GM18502 (cell line): ENCODE measurements around the gene SP4.

ENCODE experiments used
- ATAC-seq: cut with Tn5 transposase; IDR thresholded peaks from one replicate; pipeline ENCODE4 v1.9.1; 2021; ENCODE audit warnings: mild to moderate bottlenecking; ENCODE audit not compliant: unreplicated experiment, poor library complexity

The SP4 gene

GRCh38 chr7:21430575-21430954 is 2.7 kb downstream of the SP4 start:
- ATAC-seq = no peak

DNA sequence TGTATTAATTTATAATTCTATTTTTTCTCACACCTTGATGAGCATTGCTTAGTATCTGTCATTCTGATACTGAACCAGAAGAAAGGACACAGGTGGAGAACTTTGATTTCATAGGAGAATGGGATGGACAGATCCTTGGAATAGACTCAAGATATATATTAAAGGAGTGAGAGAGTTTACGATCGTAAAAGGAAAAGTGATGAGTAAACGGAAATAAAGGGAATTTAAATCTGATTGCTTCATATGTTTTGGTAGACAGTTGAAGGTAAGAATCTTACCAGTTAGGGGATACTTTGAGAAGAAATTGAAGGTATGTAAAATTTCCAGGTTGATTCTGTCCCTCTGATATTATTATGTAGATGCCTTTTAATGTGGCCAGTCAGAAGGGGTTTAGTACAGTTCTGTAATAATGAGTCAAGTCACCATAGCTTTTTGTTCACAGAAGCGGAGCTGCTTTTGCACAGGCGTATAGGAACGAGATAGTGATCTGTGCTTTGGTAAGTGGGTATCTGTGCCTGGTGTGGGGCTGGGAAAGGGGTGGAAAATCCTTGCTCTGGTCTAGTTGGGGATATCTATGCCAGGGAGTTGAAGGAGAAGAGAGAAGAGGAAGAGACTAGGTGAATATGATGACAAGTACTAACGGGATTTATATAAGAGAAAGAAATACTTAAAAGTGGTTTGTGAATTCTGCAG is 15.4 kb downstream of the SP4 start:
- ATAC-seq = no peak

DNA sequence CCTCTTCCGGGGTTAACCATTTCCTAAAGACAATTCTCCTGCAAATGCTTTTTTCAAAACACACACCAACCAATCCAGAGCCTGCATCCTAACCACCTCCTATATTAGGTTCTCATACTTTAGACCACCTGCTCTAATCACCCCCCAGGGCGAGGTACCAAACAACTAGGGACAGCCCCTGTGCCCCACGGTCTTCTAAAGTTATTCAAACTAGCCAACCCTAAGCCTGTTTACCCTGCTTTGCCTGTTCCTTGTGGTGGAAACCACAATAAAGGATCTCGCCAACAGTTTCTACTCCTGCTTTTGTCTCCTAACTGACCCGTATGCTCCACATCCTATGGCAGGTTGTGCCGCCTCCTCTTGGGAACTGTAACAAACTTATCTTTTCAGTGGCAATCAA is 21.1 kb downstream of the SP4 start:
- no peak for ATAC-seq

DNA sequence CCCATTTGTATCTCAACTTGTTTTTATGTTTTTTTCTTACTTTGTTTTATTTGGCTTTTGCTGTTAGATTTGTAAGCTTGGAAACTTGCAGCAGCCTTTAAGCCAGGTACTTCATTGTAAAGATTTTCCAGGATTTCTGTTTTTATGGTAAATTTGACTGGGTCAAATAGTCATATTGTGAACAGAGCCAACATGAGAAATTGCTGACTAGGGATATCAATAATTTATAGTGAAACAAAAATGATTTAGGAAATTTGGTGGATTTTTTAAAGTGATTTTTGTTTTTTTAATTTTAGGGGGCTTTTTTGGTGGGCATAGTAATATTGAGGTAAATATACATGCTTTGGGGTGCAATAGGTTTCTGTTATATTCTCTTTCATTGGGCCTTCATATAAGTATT is 22.2 kb downstream of the SP4 start:
- ATAC-seq = no peak

GRCh38 chr7:21450941-21451340 is 23.1 kb downstream of the SP4 start:
- no peak for ATAC-seq

DNA sequence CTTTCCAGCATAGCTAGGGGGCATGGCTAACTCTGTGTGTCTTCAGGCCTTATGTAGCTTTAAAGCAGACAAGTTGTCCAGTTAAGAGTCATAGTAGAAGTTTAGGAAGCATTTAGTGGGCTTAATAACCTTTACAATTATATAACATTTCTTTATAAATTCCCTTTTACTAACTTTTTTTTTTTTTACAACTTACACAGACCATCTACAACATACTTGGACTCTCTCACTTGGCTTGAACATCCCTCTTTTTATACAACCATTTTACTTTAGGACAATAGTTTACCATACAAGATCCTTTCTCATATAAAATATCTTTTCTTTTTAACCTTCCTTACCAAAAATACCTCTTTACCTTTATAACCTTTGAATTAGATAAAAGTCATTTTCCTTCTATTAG is 26.3 kb downstream of the SP4 start:
- no peak for ATAC-seq

GRCh38 chr7:21454906-21455305 is 27.0 kb downstream of the SP4 start:
- ATAC-seq = no peak

DNA sequence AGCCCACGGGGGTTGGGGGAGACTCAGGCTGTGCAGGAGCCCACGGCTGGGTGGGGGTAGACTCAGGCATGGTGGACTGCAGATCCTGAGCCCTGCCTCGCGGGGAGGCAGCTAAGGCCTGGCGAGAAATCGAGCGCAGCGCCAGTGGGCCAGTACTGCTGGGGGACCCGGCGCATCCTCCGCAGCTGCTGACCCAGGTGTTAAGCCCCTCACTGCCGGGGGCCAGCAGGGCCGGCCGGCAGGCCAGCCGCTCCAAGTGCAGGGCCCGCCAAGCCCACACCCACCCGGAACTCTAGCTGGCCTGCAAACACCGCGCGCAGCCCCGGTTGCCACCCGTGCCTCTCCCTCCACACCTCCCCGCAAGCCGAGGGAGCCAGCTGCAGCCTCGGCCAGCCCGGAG is 33.4 kb downstream of the SP4 start:
- ATAC-seq = no peak

GRCh38 chr7:21462081-21462480 is 34.2 kb downstream of the SP4 start:
- ATAC-seq = no peak

DNA sequence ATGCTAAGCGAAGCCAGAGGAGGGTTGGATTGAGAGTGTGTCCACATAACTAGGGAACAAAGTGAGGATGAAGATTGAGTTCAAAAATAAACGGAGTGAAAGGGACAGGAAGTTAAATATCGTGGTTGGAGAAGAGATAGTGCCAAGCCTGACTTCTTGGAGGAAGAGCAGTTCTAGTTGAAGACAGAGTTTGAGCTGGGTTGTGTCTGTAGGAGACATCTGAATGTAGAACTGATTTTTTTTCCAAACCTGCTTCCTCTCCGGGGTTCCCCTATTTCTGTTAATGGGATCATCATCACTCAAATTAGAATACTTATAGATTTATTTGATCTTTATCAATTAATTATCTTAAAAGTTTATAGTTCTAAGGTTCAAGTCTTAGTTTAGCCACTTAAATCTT is 35.6 kb downstream of the SP4 start:
- no peak for ATAC-seq

DNA sequence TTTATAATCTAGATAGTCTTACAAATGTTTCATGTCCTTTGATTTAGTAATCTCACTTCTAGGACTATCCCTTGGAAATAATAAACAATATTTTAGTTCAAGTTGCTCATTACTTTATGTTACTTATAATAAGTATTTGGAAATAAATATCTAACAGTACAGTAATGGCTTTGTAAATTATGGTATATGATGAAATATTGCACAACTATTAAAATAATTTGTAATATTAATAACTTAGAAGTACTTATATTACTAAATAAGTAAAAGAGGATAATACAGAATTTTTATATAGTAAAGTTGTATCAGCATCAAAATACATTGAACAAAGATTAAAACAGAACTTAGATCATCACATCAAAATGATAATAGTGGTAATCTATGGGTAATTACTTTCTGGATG is 41.1 kb downstream of the SP4 start:
- ATAC-seq = no peak

DNA sequence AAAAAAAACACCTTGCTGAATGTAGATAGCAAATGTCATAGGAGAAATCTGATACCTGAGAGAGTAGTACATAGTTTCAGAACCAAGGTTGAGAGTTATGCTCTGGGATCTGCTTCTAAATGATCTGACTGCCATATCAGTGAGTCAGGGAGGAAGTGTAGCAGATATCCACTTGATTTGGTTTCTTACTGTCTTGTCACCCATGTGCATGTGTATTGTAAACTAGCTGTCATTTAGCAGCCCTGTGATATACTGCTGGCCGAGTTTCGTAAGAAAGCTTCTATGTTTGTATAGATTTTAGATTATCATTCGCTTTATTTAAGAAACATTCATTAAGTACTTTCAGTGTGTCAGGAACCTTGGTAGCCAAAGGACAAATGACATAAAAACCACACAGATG is 42.0 kb downstream of the SP4 start:
- no peak for ATAC-seq

GRCh38 chr7:21472029-21472428 is 44.1 kb downstream of the SP4 start:
- ATAC-seq = no peak

- no peak for ATAC-seq
Measured at GRCh38 chr7:21476429-21476828, 48.5 kb downstream of the SP4 start.

GRCh38 chr7:21480693-21481403 is 53.0 kb downstream of the SP4 start:
- ATAC-seq = no peak

DNA sequence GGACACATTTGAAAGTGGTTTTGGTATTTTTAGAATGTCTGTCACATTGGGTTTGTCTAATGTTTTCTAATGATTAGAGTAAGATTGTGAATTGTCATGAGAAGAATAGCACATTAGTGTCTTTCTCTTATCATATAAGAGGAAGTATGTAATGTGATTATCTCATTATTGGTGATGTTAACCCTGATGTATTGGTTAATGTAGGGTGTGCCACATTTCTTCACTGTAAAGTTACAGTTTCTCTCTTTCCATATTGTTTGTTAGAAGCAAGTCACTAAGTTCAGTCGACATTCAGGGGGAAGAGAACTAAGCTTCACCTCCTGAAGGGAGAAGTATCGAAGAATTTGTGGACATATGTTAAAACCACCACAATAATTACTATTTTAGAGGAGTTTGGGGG is 58.6 kb downstream of the SP4 start:
- ATAC-seq = no peak

DNA sequence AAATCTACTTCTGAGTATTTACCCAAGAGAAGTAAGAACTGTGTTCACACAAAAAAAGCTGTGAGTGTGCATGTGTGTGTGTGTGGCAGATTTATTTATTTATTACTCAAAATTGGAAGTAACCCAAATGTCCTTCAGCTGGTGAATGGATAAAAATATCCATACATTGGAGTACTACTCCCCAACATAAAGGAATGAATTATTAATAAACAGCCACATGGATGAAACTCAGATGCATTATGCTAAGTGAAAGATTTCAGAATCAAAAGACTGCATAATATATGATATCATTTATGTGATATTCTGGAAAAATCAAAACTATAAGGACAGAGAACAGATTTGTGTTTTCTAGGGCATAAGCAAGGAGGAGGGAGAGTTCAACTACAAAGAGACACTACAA is 67.8 kb downstream of the SP4 start:
- no peak for ATAC-seq

- ATAC-seq = no peak
Measured at GRCh38 chr7:21497072-21497471, 69.2 kb downstream of the SP4 start.

GRCh38 chr7:21500117-21500832 is 72.4 kb downstream of the SP4 start:
- no peak for ATAC-seq

- no peak for ATAC-seq
Measured at GRCh38 chr7:21504021-21504420, 76.1 kb downstream of the SP4 start.

DNA sequence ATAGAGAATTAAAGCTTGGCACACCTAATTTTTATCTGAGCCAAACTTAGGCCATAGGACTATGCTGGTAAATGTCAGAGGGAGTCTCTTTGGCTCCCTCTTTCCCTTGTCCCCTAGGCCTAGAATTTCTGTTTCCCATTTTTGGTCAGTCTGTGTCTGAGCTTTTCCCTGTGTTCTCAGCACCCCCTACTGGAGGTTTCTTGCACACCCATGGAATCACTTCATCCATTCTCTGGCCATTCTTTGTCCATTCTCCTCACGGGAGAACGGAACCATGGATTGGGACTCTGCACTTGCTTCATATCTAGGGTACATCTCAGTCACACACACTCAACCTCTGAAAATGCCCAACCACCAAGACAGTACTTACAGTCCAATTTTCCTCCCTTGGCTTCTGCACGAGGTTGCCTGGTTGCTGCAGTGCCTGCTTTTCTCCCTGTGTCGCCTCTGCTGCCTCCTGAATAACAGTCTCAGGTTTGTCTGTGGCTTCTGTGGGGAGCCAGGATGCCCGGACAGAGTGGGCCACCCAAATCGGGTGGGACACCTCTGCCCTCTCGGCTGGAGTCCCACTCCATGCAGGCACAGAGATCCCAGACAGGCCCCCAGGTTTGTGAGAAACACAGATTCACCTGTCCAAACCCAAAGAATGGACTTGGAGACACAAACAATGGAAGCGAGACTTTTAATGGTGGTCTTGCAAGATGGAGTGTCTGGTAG is 79.9 kb downstream of the SP4 start:
- no peak for ATAC-seq
